HepG2 (cell line): ENCODE results near the gene CAPN15. TPM values are rescaled to one million over a fixed set of nuclear protein-coding genes. Genes with fewer than 3 reads are reported as not detected.
A peak's percentile ranks its signal among the peaks of the same experiment; 100 is the strongest.

ENCODE experiments used
- ARID2 ChIP-seq: sonication (generic); formaldehyde crosslinking; IDR thresholded peaks from 2 replicates; pipeline ENCODE4 v1.8.1; 2022; ENCODE audit warnings: mild to moderate bottlenecking, missing genetic modification reagents, borderline replicate concordance
- DMTF1 ChIP-seq: sonication (generic); formaldehyde crosslinking; IDR thresholded peaks from 2 replicates; pipeline ENCODE4 v1.4.0; 2020; ENCODE audit warnings: mild to moderate bottlenecking, missing genetic modification reagents
- EP300 ChIP-seq, 3 experiments: sonication (generic) in 1 of 3; formaldehyde crosslinking in 1 of 3; IDR thresholded peaks; 2 replicates each; pipeline versions ENCODE4 v1.5.1 to v1.6.1; 2011 to 2020; ENCODE audit warnings: low read depth in 2 of 3, low read length in 2 of 3, borderline replicate concordance in 1 of 3, improper control_type of control experiment in 1 of 3, mild to moderate bottlenecking in 1 of 3, missing genetic modification reagents in 1 of 3, moderate library complexity in 1 of 3
- HNRNPL ChIP-seq: fragments of 200-400 bp; formaldehyde crosslinking; IDR thresholded peaks from 2 replicates; pipeline ENCODE4 v1.6.1; 2017; ENCODE audit warnings: mild to moderate bottlenecking, low read depth, low read length
- IRF1 ChIP-seq: sonication (generic); formaldehyde crosslinking; IDR thresholded peaks from 2 replicates; pipeline ENCODE4 v1.4.0; 2020; ENCODE audit warnings: low read depth, mild to moderate bottlenecking, missing genetic modification reagents
- KMT2B ChIP-seq: IDR thresholded peaks from 2 replicates; pipeline ENCODE4 v1.6.1; 2016; ENCODE audit warnings: missing genetic modification reagents, missing compliant biosample characterization
- PAF1 ChIP-seq: IDR thresholded peaks from 2 replicates; pipeline ENCODE4 v1.6.1; 2016; ENCODE audit warnings: missing genetic modification reagents, missing compliant biosample characterization
- PHF20 ChIP-seq: sonication (generic); formaldehyde crosslinking; IDR thresholded peaks from 2 replicates; pipeline ENCODE4 v1.5.0; 2020; ENCODE audit warnings: mild to moderate bottlenecking, missing genetic modification reagents
- RBAK ChIP-seq: sonication (generic); formaldehyde crosslinking; IDR thresholded peaks from 2 replicates; pipeline ENCODE4 v1.5.1; 2020; ENCODE audit warnings: mild to moderate bottlenecking, missing genetic modification reagents
- RBFOX2 ChIP-seq: fragments of 200-400 bp; formaldehyde crosslinking; IDR thresholded peaks from 2 replicates; pipeline ENCODE4 v1.6.1; 2017; ENCODE audit warnings: low read depth, mild to moderate bottlenecking, low read length
- SMYD3 ChIP-seq: sonication (generic); formaldehyde crosslinking; IDR thresholded peaks from 2 replicates; pipeline ENCODE4 v1.8.1; 2023; ENCODE audit warnings: mild to moderate bottlenecking, missing genetic modification reagents
- STAG1 ChIP-seq: sonication (generic); formaldehyde crosslinking; IDR thresholded peaks from 2 replicates; pipeline ENCODE4 v1.4.0; 2020; ENCODE audit warnings: missing genetic modification reagents
- TARDBP ChIP-seq: sonication (generic); formaldehyde crosslinking; IDR thresholded peaks from 2 replicates; pipeline ENCODE4 v1.8.0; 2022; ENCODE audit warnings: mild to moderate bottlenecking, missing genetic modification reagents
- YEATS2 ChIP-seq: sonication (generic); formaldehyde crosslinking; IDR thresholded peaks from 2 replicates; pipeline ENCODE4 v1.4.0; 2020; ENCODE audit warnings: missing genetic modification reagents, borderline replicate concordance
- ZBTB10 ChIP-seq: sonication (generic); formaldehyde crosslinking; IDR thresholded peaks from 2 replicates; pipeline ENCODE4 v1.4.0; 2020; ENCODE audit warnings: missing genetic modification reagents, borderline replicate concordance
- ZBTB21 ChIP-seq: sonication (generic); formaldehyde crosslinking; IDR thresholded peaks from 2 replicates; pipeline ENCODE4 v1.4.0; 2020; ENCODE audit warnings: missing genetic modification reagents
- ZFP36L1 ChIP-seq: sonication (generic); formaldehyde crosslinking; IDR thresholded peaks from 2 replicates; pipeline ENCODE4 v1.8.0; 2022; ENCODE audit warnings: mild to moderate bottlenecking, missing genetic modification reagents, moderate library complexity
- ZNF136 ChIP-seq: sonication (generic); formaldehyde crosslinking; IDR thresholded peaks from 2 replicates; pipeline ENCODE4 v1.8.1; 2022; ENCODE audit warnings: low read depth, mild to moderate bottlenecking, moderate library complexity, missing genetic modification reagents
- ZNF446 ChIP-seq: sonication (generic); formaldehyde crosslinking; IDR thresholded peaks from 2 replicates; pipeline ENCODE4 v1.5.0; 2020; ENCODE audit warnings: mild to moderate bottlenecking, missing genetic modification reagents
- ZNF556 ChIP-seq: sonication (generic); formaldehyde crosslinking; IDR thresholded peaks from 2 replicates; pipeline ENCODE4 v1.4.0; 2020; ENCODE audit warnings: mild to moderate bottlenecking, missing genetic modification reagents, borderline replicate concordance
- ZNF768 ChIP-seq: sonication (generic); formaldehyde crosslinking; IDR thresholded peaks from 2 replicates; pipeline ENCODE4 v1.4.0; 2020; ENCODE audit warnings: missing genetic modification reagents
- ZNF780A ChIP-seq: sonication (generic); formaldehyde crosslinking; IDR thresholded peaks from 2 replicates; pipeline ENCODE4 v1.8.0; 2022; ENCODE audit warnings: mild to moderate bottlenecking, missing genetic modification reagents, moderate library complexity
- ZSCAN12 ChIP-seq: sonication (generic); formaldehyde crosslinking; IDR thresholded peaks from 2 replicates; pipeline ENCODE4 v1.9.0; 2021; ENCODE audit warnings: mild to moderate bottlenecking, missing genetic modification reagents
- polyA plus RNA-seq, 8 experiments: library from polyadenylated mRNA; depleted of rRNA in 3 of 8; stranded (reverse) in 7 of 8; unstranded in 1 of 8; fragments of >200 nt; fragmentation: Illumina TruSeq in 4 of 8; extraction: Trizol in 4 of 8; gene quantifications; 2 replicates each; pipeline versions ENCODE4 v1.2.1 to v1.2.3, GENCODE V29; 2011 to 2016; ENCODE audit warnings: low read depth in 4 of 8, missing spikeins in 1 of 8, mixed read lengths in 1 of 8; ENCODE audit not compliant: insufficient read depth in 1 of 8
- total RNA-seq, 5 experiments: library from RNA; depleted of rRNA; stranded (reverse); fragments of >200 nt; fragmentation: Illumina TruSeq; extraction: Trizol; gene quantifications; 2 replicates each; pipeline ENCODE4 v1.2.3, GENCODE V29; 2016; ENCODE audit warnings: low read depth in 1 of 5

The CAPN15 gene
- total and polyA plus RNA-seq, 2 of the 13 experiments (the other 11 are each of a cell fraction or from before 2014, with no cell fraction given), result 14.9 to 24.5 TPM

- TF ChIP-seq ZNF136 (peak; percentile 82; the same call in 1 of the 2 replicates), PHF20 (peak; percentile 55), ZNF446 (no peak), ZNF768 (CRISPR knock-in tag) (peak; percentile 55; the same call in 1 of the 2 replicates), STAG1 (CRISPR knock-in tag) (peak; percentile 39), EP300 (IDR thresholded peaks at IDR 0.05; ENCODE audit: low read depth in 2 of 2, low read length in 2 of 2) (peak in 1 of 2 experiments; percentile 80; a peak in 2 of 4 replicates), EP300 (CRISPR knock-in tag; IDR thresholded peaks at IDR 0.05; ENCODE audit: borderline replicate concordance) (peak; percentile 87), RBFOX2 (no peak), YEATS2 (peak; percentile 59; the same call in 1 of the 2 replicates), ZBTB10 (CRISPR knock-in tag) (no peak), ZFP36L1 (peak; percentile 87; the same call in 1 of the 2 replicates), TARDBP (CRISPR knock-in tag) (peak; percentile 98), ZNF556 (peak; percentile 44; the same call in 1 of the 2 replicates), KMT2B (CRISPR knock-in tag) (no peak; the same call in 1 of the 2 replicates), HNRNPL (peak; percentile 63; the same call in 1 of the 2 replicates), ZSCAN12 (CRISPR knock-in tag) (peak; percentile 72; the same call in 1 of the 2 replicates), PAF1 (CRISPR knock-in tag) (0 out of 2 replicates have a peak, but pooled peaks have one; percentile 52), RBAK (CRISPR knock-in tag) (peak; percentile 82), ARID2 (CRISPR knock-in tag) (peak; percentile 30; the same call in 1 of the 2 replicates), ZBTB21 (CRISPR knock-in tag) (peak; percentile 13; the same call in 1 of the 2 replicates), IRF1 (no peak), DMTF1 (no peak), SMYD3 (CRISPR knock-in tag) (peak; percentile 69; the same call in 1 of the 2 replicates), ZNF780A (CRISPR knock-in tag) (peak; percentile 90)
Measured at GRCh38 chr16:508884-509736, 18.4 kb upstream of the CAPN15 start (continued).
